Measurements from ENCODE around the gene MYOZ3.

MYOZ3 gene

GRCh38 chr5:150656191-150657132 lies 4.6 kb upstream of the MYOZ3 start:
- Mint-ChIP-seq H3K27ac (no peak overlapping the region), H3K27me3 (peaks cover 4% of the 10 kb centered on the region), H3K4me3 (peak overlapping the region; percentile 64), H3K4me1 (ENCODE audit: low read depth) (peaks cover 8% of the 10 kb centered on the region), H3K9me3 (no peaks in the 10 kb centered on the region), H3K36me3 (ENCODE audit: low read depth) (no peaks in the 10 kb centered on the region)

GRCh38 chr5:150658121-150658520 lies 2.9 kb upstream of the MYOZ3 start:
- Mint-ChIP-seq H3K27me3 (peaks cover 5% of the 10 kb centered on the region), H3K27ac (no peak overlapping the region), H3K4me3 (no peak overlapping the region), H3K36me3 (ENCODE audit: low read depth) (no peaks in the 10 kb centered on the region), H3K9me3 (no peaks in the 10 kb centered on the region), H3K4me1 (ENCODE audit: low read depth) (peaks cover 8% of the 10 kb centered on the region)

- H3K4me1 Mint-ChIP-seq (ENCODE audit: low read depth): peaks cover 8% of the 10 kb centered on the region
- peaks cover 5% of the 10 kb centered on the region for H3K27me3 Mint-ChIP-seq
- H3K4me3 Mint-ChIP-seq: no peak overlapping the region
- no peaks in the 10 kb centered on the region for H3K9me3 Mint-ChIP-seq
- no peaks in the 10 kb centered on the region for H3K36me3 Mint-ChIP-seq (ENCODE audit: low read depth)
- H3K27ac Mint-ChIP-seq: no peak overlapping the region
Observed at GRCh38 chr5:150658699-150659265, 2.3 kb upstream of the MYOZ3 start.

- Mint-ChIP-seq H3K27me3 (peaks cover 8% of the 10 kb centered on the region), H3K36me3 (ENCODE audit: low read depth) (no peaks in the 10 kb centered on the region), H3K27ac (no peak overlapping the region), H3K4me3 (no peak overlapping the region), H3K9me3 (no peaks in the 10 kb centered on the region), H3K4me1 (ENCODE audit: low read depth) (peaks cover 8% of the 10 kb centered on the region)
Observed at GRCh38 chr5:150659360-150660107, 1.5 kb upstream of the MYOZ3 start.

GRCh38 chr5:150660108-150660831 lies 781 bp upstream of the MYOZ3 start:
- Mint-ChIP-seq H3K36me3 (ENCODE audit: low read depth) (no peaks in the 10 kb centered on the region), H3K4me3 (no peak overlapping the region), H3K4me1 (ENCODE audit: low read depth) (peaks cover 8% of the 10 kb centered on the region)

GRCh38 chr5:150661821-150662596 lies 958 bp downstream of the MYOZ3 start:
- peaks cover 4% of the 10 kb centered on the region for H3K4me1 Mint-ChIP-seq (ENCODE audit: low read depth)

More at GRCh38 chr5:150660108-150660831, 781 bp upstream of the MYOZ3 start:
- Mint-ChIP-seq H3K9me3 (no peaks in the 10 kb centered on the region), H3K27ac (no peak overlapping the region), H3K27me3 (peaks cover 8% of the 10 kb centered on the region)

GRCh38 chr5:150662731-150663516 lies 1.9 kb downstream of the MYOZ3 start:
- no peaks in the 10 kb centered on the region for H3K36me3 Mint-ChIP-seq (ENCODE audit: low read depth)
- H3K27me3 Mint-ChIP-seq: peaks cover 8% of the 10 kb centered on the region
- no peaks in the 10 kb centered on the region for H3K4me1 Mint-ChIP-seq (ENCODE audit: low read depth)
- no peak overlapping the region for H3K27ac Mint-ChIP-seq
- no peak overlapping the region for H3K4me3 Mint-ChIP-seq
- H3K9me3 Mint-ChIP-seq: no peaks in the 10 kb centered on the region

More at GRCh38 chr5:150661821-150662596, 958 bp downstream of the MYOZ3 start:
- no peak overlapping the region for H3K4me3 Mint-ChIP-seq
- peaks cover 8% of the 10 kb centered on the region for H3K27me3 Mint-ChIP-seq
- no peaks in the 10 kb centered on the region for H3K36me3 Mint-ChIP-seq (ENCODE audit: low read depth)
- H3K27ac Mint-ChIP-seq: no peak overlapping the region
- no peaks in the 10 kb centered on the region for H3K9me3 Mint-ChIP-seq

- H3K36me3 Mint-ChIP-seq (ENCODE audit: low read depth): no peaks in the 10 kb centered on the region
- H3K4me1 Mint-ChIP-seq (ENCODE audit: low read depth): no peaks in the 10 kb centered on the region
- H3K27me3 Mint-ChIP-seq: peaks cover 8% of the 10 kb centered on the region
- H3K27ac Mint-ChIP-seq: no peak overlapping the region
- H3K4me3 Mint-ChIP-seq: no peak overlapping the region
- no peaks in the 10 kb centered on the region for H3K9me3 Mint-ChIP-seq
Observed at GRCh38 chr5:150663936-150664335, 2.9 kb downstream of the MYOZ3 start.

- peaks cover 11% of the 10 kb centered on the region for H3K27me3 Mint-ChIP-seq
- no peaks in the 10 kb centered on the region for H3K9me3 Mint-ChIP-seq
- no peaks in the 10 kb centered on the region for H3K36me3 Mint-ChIP-seq (ENCODE audit: low read depth)
- no peak overlapping the region for H3K27ac Mint-ChIP-seq
- H3K4me3 Mint-ChIP-seq: no peak overlapping the region
- H3K4me1 Mint-ChIP-seq (ENCODE audit: low read depth): no peaks in the 10 kb centered on the region
Observed at GRCh38 chr5:150665044-150665443, 4.0 kb downstream of the MYOZ3 start.

GRCh38 chr5:150670275-150670947 lies 9.4 kb downstream of the MYOZ3 start:
- Mint-ChIP-seq H3K9me3 (no peaks in the 10 kb centered on the region), H3K27ac (no peak overlapping the region), H3K36me3 (ENCODE audit: low read depth) (no peaks in the 10 kb centered on the region), H3K4me3 (peak overlapping the region; percentile 36), H3K27me3 (peaks cover 19% of the 10 kb centered on the region), H3K4me1 (ENCODE audit: low read depth) (peaks cover 7% of the 10 kb centered on the region)

GRCh38 chr5:150670948-150671310 lies 9.9 kb downstream of the MYOZ3 start:
- H3K9me3 Mint-ChIP-seq: no peaks in the 10 kb centered on the region
- H3K36me3 Mint-ChIP-seq (ENCODE audit: low read depth): no peaks in the 10 kb centered on the region
- H3K27me3 Mint-ChIP-seq: peaks cover 19% of the 10 kb centered on the region
- H3K4me3 Mint-ChIP-seq: peak overlapping the region; percentile 36
- H3K27ac Mint-ChIP-seq: no peak overlapping the region
- H3K4me1 Mint-ChIP-seq (ENCODE audit: low read depth): peaks cover 7% of the 10 kb centered on the region

GRCh38 chr5:150671509-150672236 lies 10.6 kb downstream of the MYOZ3 start:
- Mint-ChIP-seq H3K9me3 (no peaks in the 10 kb centered on the region), H3K4me3 (peak overlapping the region; percentile 74), H3K27me3 (peaks cover 19% of the 10 kb centered on the region), H3K36me3 (ENCODE audit: low read depth) (no peaks in the 10 kb centered on the region), H3K4me1 (ENCODE audit: low read depth) (peaks cover 7% of the 10 kb centered on the region), H3K27ac (no peak overlapping the region)
